ENCODE measurements around the gene TLR9. TPM values are rescaled to one million over a fixed set of nuclear protein-coding genes. Genes with fewer than 3 reads are reported as not detected.
"Not testable (repeated sequence)": the region's sequence is repeated elsewhere in the genome, so short reads cannot be mapped to it uniquely, and the experiment has no call there.

TLR9 gene
- 0.30 TPM for polyA plus RNA-seq (2012; ENCODE audit: missing spikeins)

- DNase-seq (ENCODE audit: insufficient read length) (peak; percentile 69), FAIRE-seq (peak; percentile 98)
- peak; percentile 47; the same call in 1 of the 2 replicates for TF ChIP-seq TAF1 (IDR thresholded peaks at IDR 0.05; ENCODE audit: borderline replicate concordance, low read depth, low read length)
- peak; percentile 67; the same call in 1 of the 2 replicates for TF ChIP-seq POLR2AphosphoS5 (IDR thresholded peaks at IDR 0.05; ENCODE audit: low read depth, low read length)
- peak; percentile 65 for TF ChIP-seq POLR2A (IDR thresholded peaks at IDR 0.05; ENCODE audit: low read depth, low read length)
Measured at GRCh38 chr3:52225452-52226228, at the start of gene TLR9. TSS of gene TLR9 (minus strand) at chr3:52225645. CDS start at chr3:52225529, 116 bp downstream.

GRCh38 chr3:52274781-52275180, 49.3 kb upstream of the TLR9 start:
- FAIRE-seq; DNase-seq (ENCODE audit: insufficient read length): not testable (repeated sequence)

- no peak for DNase-seq (ENCODE audit: insufficient read length)
- no peak for TF ChIP-seq POLR2A (IDR thresholded peaks at IDR 0.05; ENCODE audit: low read depth, low read length)
- no peak for TF ChIP-seq TAF1 (IDR thresholded peaks at IDR 0.05; ENCODE audit: borderline replicate concordance, low read depth, low read length)
- no peak for TF ChIP-seq POLR2AphosphoS5 (IDR thresholded peaks at IDR 0.05; ENCODE audit: low read depth, low read length)
- FAIRE-seq = no peak
Measured at GRCh38 chr3:52272831-52273230, 47.4 kb upstream of the TLR9 start.

- DNase-seq (ENCODE audit: insufficient read length); FAIRE-seq: not testable (repeated sequence)
Measured at GRCh38 chr3:52272172-52272571, 46.7 kb upstream of the TLR9 start.

GRCh38 chr3:52270252-52270754, 44.9 kb upstream of the TLR9 start:
- FAIRE-seq (no peak), DNase-seq (ENCODE audit: insufficient read length) (no peak)
- TF ChIP-seq POLR2A (IDR thresholded peaks at IDR 0.05; ENCODE audit: low read depth, low read length) (no peak), POLR2AphosphoS5 (IDR thresholded peaks at IDR 0.05; ENCODE audit: low read depth, low read length) (no peak), TAF1 (IDR thresholded peaks at IDR 0.05; ENCODE audit: borderline replicate concordance, low read depth, low read length) (no peak)

- FAIRE-seq (no peak), DNase-seq (ENCODE audit: insufficient read length) (no peak)
- TF ChIP-seq POLR2AphosphoS5 (IDR thresholded peaks at IDR 0.05; ENCODE audit: low read depth, low read length) (no peak), TAF1 (IDR thresholded peaks at IDR 0.05; ENCODE audit: borderline replicate concordance, low read depth, low read length) (no peak), POLR2A (IDR thresholded peaks at IDR 0.05; ENCODE audit: low read depth, low read length) (no peak)
Measured at GRCh38 chr3:52269776-52270175, 44.3 kb upstream of the TLR9 start.

GRCh38 chr3:52268036-52268435, 42.6 kb upstream of the TLR9 start:
- no peak for TF ChIP-seq POLR2A (IDR thresholded peaks at IDR 0.05; ENCODE audit: low read depth, low read length)
- TF ChIP-seq POLR2AphosphoS5 (IDR thresholded peaks at IDR 0.05; ENCODE audit: low read depth, low read length) = no peak
- TF ChIP-seq TAF1 (IDR thresholded peaks at IDR 0.05; ENCODE audit: borderline replicate concordance, low read depth, low read length) = no peak
- FAIRE-seq = no peak
- no peak for DNase-seq (ENCODE audit: insufficient read length)

- TF ChIP-seq POLR2A (IDR thresholded peaks at IDR 0.05; ENCODE audit: low read depth, low read length) = no peak
- TF ChIP-seq POLR2AphosphoS5 (IDR thresholded peaks at IDR 0.05; ENCODE audit: low read depth, low read length) = no peak
- TF ChIP-seq TAF1 (IDR thresholded peaks at IDR 0.05; ENCODE audit: borderline replicate concordance, low read depth, low read length) = no peak
- DNase-seq (ENCODE audit: insufficient read length) = no peak
- FAIRE-seq = no peak
Measured at GRCh38 chr3:52265387-52265786, 39.9 kb upstream of the TLR9 start.

GRCh38 chr3:52262447-52262846, 37.0 kb upstream of the TLR9 start:
- TF ChIP-seq POLR2A (IDR thresholded peaks at IDR 0.05; ENCODE audit: low read depth, low read length) = no peak
- TF ChIP-seq TAF1 (IDR thresholded peaks at IDR 0.05; ENCODE audit: borderline replicate concordance, low read depth, low read length) = no peak
- TF ChIP-seq POLR2AphosphoS5 (IDR thresholded peaks at IDR 0.05; ENCODE audit: low read depth, low read length) = no peak
- FAIRE-seq (no peak), DNase-seq (ENCODE audit: insufficient read length) (no peak)

- FAIRE-seq (no peak), DNase-seq (ENCODE audit: insufficient read length) (no peak)
- TF ChIP-seq POLR2AphosphoS5 (IDR thresholded peaks at IDR 0.05; ENCODE audit: low read depth, low read length) (no peak), POLR2A (IDR thresholded peaks at IDR 0.05; ENCODE audit: low read depth, low read length) (no peak), TAF1 (IDR thresholded peaks at IDR 0.05; ENCODE audit: borderline replicate concordance, low read depth, low read length) (no peak)
Measured at GRCh38 chr3:52259448-52259847, 34.0 kb upstream of the TLR9 start.

GRCh38 chr3:52259035-52259434, 33.6 kb upstream of the TLR9 start:
- FAIRE-seq (no peak), DNase-seq (ENCODE audit: insufficient read length) (no peak)
- TF ChIP-seq POLR2A (IDR thresholded peaks at IDR 0.05; ENCODE audit: low read depth, low read length) = no peak
- TF ChIP-seq POLR2AphosphoS5 (IDR thresholded peaks at IDR 0.05; ENCODE audit: low read depth, low read length) = no peak
- no peak for TF ChIP-seq TAF1 (IDR thresholded peaks at IDR 0.05; ENCODE audit: borderline replicate concordance, low read depth, low read length)

- FAIRE-seq (no peak), DNase-seq (ENCODE audit: insufficient read length) (no peak)
- TF ChIP-seq POLR2A (IDR thresholded peaks at IDR 0.05; ENCODE audit: low read depth, low read length) = no peak
- TF ChIP-seq POLR2AphosphoS5 (IDR thresholded peaks at IDR 0.05; ENCODE audit: low read depth, low read length) = no peak
- TF ChIP-seq TAF1 (IDR thresholded peaks at IDR 0.05; ENCODE audit: borderline replicate concordance, low read depth, low read length) = no peak
Measured at GRCh38 chr3:52257911-52258310, 32.5 kb upstream of the TLR9 start.

All from GM12892 (cell line).